B cell (primary cell): ENCODE data around the gene SLC7A5.
"Not testable (repeated sequence)": the region's sequence is repeated elsewhere in the genome, so short reads cannot be mapped to it uniquely, and the experiment has no call there.

Experiments
- CTCF ChIP-seq: fragments of 200-600 bp; IDR thresholded peaks from one replicate; pipeline ENCODE4 v1.8.0; 2022; ENCODE audit warnings: antibody characterized with exemption, mild to moderate bottlenecking
- EZH2 ChIP-seq: IDR thresholded peaks from 2 replicates; pipeline ENCODE4 v1.6.1; 2012; ENCODE audit warnings: borderline replicate concordance, low read depth, mild to moderate bottlenecking, moderate library complexity, low read length; ENCODE audit not compliant: insufficient read depth, poor library complexity, severe bottlenecking

GRCh38 chr16:87879411-87880013 is 10.2 kb upstream of the SLC7A5 start:
- TF ChIP-seq CTCF, EZH2: not testable (repeated sequence)
